ENCODE measurements around the gene GRIA1. TPM values are rescaled to one million over a fixed set of nuclear protein-coding genes. Genes with fewer than 3 reads are reported as not detected.

Gene GRIA1
- total and polyA plus RNA-seq, 10 of the 15 experiments (the other 5 are each of a cell fraction or from before 2014, with no cell fraction given), result 0.04 to 0.18 (median 0.04) TPM; not detected in 7

DNA sequence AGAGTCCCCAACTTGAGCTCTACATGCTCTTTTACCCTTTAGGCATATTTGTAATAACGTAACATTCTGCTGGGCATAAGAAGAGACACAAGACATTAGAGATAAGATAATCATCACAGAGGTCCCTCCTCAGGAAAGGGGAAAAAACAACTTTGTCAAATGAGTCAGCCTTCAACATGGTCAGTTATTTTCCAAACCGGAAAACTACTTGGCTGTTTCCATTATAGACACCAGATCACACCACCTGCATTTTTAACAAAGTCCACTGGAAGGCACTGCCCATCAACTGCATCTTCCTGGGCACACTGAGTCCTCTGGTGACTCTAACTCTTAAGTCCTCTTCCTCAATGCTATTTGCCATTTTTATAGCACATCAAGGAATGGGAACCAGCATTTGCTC, 326.4 kb downstream of the GRIA1 start (continued):
- TF ChIP-seq, protein P1, sequence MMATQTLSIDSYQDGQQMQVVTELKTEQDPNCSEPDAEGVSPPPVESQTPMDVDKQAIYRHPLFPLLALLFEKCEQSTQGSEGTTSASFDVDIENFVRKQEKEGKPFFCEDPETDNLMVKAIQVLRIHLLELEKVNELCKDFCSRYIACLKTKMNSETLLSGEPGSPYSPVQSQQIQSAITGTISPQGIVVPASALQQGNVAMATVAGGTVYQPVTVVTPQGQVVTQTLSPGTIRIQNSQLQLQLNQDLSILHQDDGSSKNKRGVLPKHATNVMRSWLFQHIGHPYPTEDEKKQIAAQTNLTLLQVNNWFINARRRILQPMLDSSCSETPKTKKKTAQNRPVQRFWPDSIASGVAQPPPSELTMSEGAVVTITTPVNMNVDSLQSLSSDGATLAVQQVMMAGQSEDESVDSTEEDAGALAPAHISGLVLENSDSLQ (IDR thresholded peaks at IDR 0.05), result no peak
- TF ChIP-seq RBBP5 (conservative IDR thresholded peaks at IDR 0.05), result no peak
- TF ChIP-seq ZBTB40 (IDR thresholded peaks at IDR 0.05; ENCODE audit: borderline replicate concordance), result no peak
- TF ChIP-seq ATF7 (IDR thresholded peaks at IDR 0.05; ENCODE audit: low read depth), result no peak
- TF ChIP-seq ZSCAN29 (IDR thresholded peaks at IDR 0.05), result no peak
- no peak for TF ChIP-seq CHD4 (IDR thresholded peaks at IDR 0.05)
- TF ChIP-seq, protein P2, sequence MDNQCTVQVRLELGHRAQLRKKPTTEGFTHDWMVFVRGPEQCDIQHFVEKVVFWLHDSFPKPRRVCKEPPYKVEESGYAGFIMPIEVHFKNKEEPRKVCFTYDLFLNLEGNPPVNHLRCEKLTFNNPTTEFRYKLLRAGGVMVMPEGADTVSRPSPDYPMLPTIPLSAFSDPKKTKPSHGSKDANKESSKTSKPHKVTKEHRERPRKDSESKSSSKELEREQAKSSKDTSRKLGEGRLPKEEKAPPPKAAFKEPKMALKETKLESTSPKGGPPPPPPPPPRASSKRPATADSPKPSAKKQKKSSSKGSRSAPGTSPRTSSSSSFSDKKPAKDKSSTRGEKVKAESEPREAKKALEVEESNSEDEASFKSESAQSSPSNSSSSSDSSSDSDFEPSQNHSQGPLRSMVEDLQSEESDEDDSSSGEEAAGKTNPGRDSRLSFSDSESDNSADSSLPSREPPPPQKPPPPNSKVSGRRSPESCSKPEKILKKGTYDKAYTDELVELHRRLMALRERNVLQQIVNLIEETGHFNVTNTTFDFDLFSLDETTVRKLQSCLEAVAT (IDR thresholded peaks at IDR 0.05), result no peak
- no peak for TF ChIP-seq IRF4 (IDR thresholded peaks at IDR 0.05; ENCODE audit: low read depth, low read length)
- no peak for TF ChIP-seq BRCA1 (IDR thresholded peaks at IDR 0.05; ENCODE audit: low read depth, low read length)
- no peak for TF ChIP-seq SIX5 (IDR thresholded peaks at IDR 0.05; ENCODE audit: low read depth, low read length, severe bottlenecking)
- no peak for TF ChIP-seq ZNF24 (IDR thresholded peaks at IDR 0.05)
- TF ChIP-seq ZNF384 (IDR thresholded peaks at IDR 0.05; ENCODE audit: borderline replicate concordance, low read depth, low read length), result no peak

Data from GM12878 (cell line).